Measurements from ENCODE around the gene SPESP1.

Gene SPESP1

GRCh38 chr15:68985361-68985891, 55.1 kb downstream of the SPESP1 start:
- no peak for DNase-seq (ENCODE audit: low spot score)
- TF ChIP-seq CTCF (IDR thresholded peaks at IDR 0.05; ENCODE audit: extremely low read depth, missing control alignments) = no peak

- no peak for TF ChIP-seq CTCF (IDR thresholded peaks at IDR 0.05; ENCODE audit: extremely low read depth, missing control alignments)
- DNase-seq (ENCODE audit: low spot score) = no peak
Measured at GRCh38 chr15:68986322-68986721, 56.0 kb downstream of the SPESP1 start.

GRCh38 chr15:68987120-68987519, 56.8 kb downstream of the SPESP1 start:
- no peak for DNase-seq (ENCODE audit: low spot score)
- TF ChIP-seq CTCF (IDR thresholded peaks at IDR 0.05; ENCODE audit: extremely low read depth, missing control alignments) = no peak

GRCh38 chr15:68987676-68988075, 57.4 kb downstream of the SPESP1 start:
- TF ChIP-seq CTCF (IDR thresholded peaks at IDR 0.05; ENCODE audit: extremely low read depth, missing control alignments) = no peak

GRCh38 chr15:68989541-68990230, 59.4 kb downstream of the SPESP1 start:
- DNase-seq (ENCODE audit: low spot score) = no peak
- no peak for TF ChIP-seq CTCF (IDR thresholded peaks at IDR 0.05; ENCODE audit: extremely low read depth, missing control alignments)

More at GRCh38 chr15:68987676-68988075, 57.4 kb downstream of the SPESP1 start:
- DNase-seq (ENCODE audit: low spot score) = no peak

- no peak for DNase-seq (ENCODE audit: low spot score)
Measured at GRCh38 chr15:68990231-68990991, 60.1 kb downstream of the SPESP1 start.

More at GRCh38 chr15:68990231-68990991, 60.1 kb downstream of the SPESP1 start:
- TF ChIP-seq CTCF (IDR thresholded peaks at IDR 0.05; ENCODE audit: extremely low read depth, missing control alignments) = no peak
